ENCODE measurements around the gene SEMA3G. TPM values are rescaled to one million over a fixed set of nuclear protein-coding genes. Genes with fewer than 3 reads are reported as not detected.

The SEMA3G gene
- total RNA-seq, 1 experiment from 2014 or later: 1.3 TPM

- H3K4me3 ChIP-seq: no peak overlapping the region
- TF ChIP-seq CTCF (conservative IDR thresholded peaks at IDR 0.05) (no peak), EZH2 (IDR thresholded peaks at IDR 0.05; ENCODE audit: low read depth) (no peak)
- ChIA-PET CTCF (interaction anchor here (0.6 kb wide), 1 partner anchor 1463 kb away, joined by 3 read pairs; no protein-coding TSS in a partner anchor), POLR2A (ENCODE audit: unreplicated experiment) (no interaction called here)
- H3K9me3 ChIP-seq (ENCODE audit: insufficient read depth, low read depth): no peaks in the 10 kb centered on the region
- intact Hi-C loops (cut with micrococcal nuclease; ENCODE audit: unreplicated experiment): no loop called here
- no peak overlapping the region for H3K27ac ChIP-seq
- BruUV-seq (replicated peaks): no TSS peak
- no peaks in the 10 kb centered on the region for H3K4me1 ChIP-seq (replicated peaks; ENCODE audit: insufficient read depth)
- peaks cover 4% of the 10 kb centered on the region; the same call in 1 of the 2 replicates for H3F3A ChIP-seq (ENCODE audit: insufficient read depth, low read depth)
- 0 out of 2 replicates have a peak, but pooled peaks cover 2% of the 10 kb centered on the region for H3K79me2 ChIP-seq (ENCODE audit: low read depth)
- no peaks in the 10 kb centered on the region; the same call in 1 of the 2 replicates for H3K36me3 ChIP-seq (ENCODE audit: low read depth)
- no peaks in the 10 kb centered on the region for H4K20me1 ChIP-seq (ENCODE audit: insufficient read depth)
- no peak overlapping the region for H3K4me2 ChIP-seq
- DNase-seq: no peak
- no peak overlapping the region for H2AFZ ChIP-seq
- H3K27me3 ChIP-seq (ENCODE audit: insufficient read depth, low read depth): no peaks in the 10 kb centered on the region
- H3K9me2 ChIP-seq (ENCODE audit: insufficient read depth): no peaks in the 10 kb centered on the region
Observed at GRCh38 chr3:52402706-52403270, 42.1 kb downstream of the SEMA3G start.

- Histone ChIP-seq H4K20me1 (ENCODE audit: insufficient read depth) (no peaks in the 10 kb centered on the region), H3K4me3 (no peak overlapping the region), H3K4me1 (replicated peaks; ENCODE audit: insufficient read depth) (no peaks in the 10 kb centered on the region), H3K4me2 (no peak overlapping the region), H3K27me3 (ENCODE audit: insufficient read depth, low read depth) (no peaks in the 10 kb centered on the region), H2AFZ (no peak overlapping the region), H3K79me2 (ENCODE audit: low read depth) (no peaks in the 10 kb centered on the region), H3K36me3 (ENCODE audit: low read depth) (no peaks in the 10 kb centered on the region; the same call in 1 of the 2 replicates), H3K27ac (no peak overlapping the region), H3K9me2 (ENCODE audit: insufficient read depth) (no peaks in the 10 kb centered on the region), H3F3A (ENCODE audit: insufficient read depth, low read depth) (peaks cover 4% of the 10 kb centered on the region; the same call in 1 of the 2 replicates), H3K9me3 (ENCODE audit: insufficient read depth, low read depth) (no peaks in the 10 kb centered on the region)
- ChIA-PET POLR2A (ENCODE audit: unreplicated experiment) (no interaction called here), CTCF (interaction anchor here (0.6 kb wide), 2 partner anchors 125 to 1463 kb away, joined by 3 read pairs; no protein-coding TSS in a partner anchor)
- no TSS peak for BruUV-seq (replicated peaks)
- intact Hi-C loops (cut with micrococcal nuclease; ENCODE audit: unreplicated experiment): no loop called here
- no peak for DNase-seq
- TF ChIP-seq CTCF (conservative IDR thresholded peaks at IDR 0.05): no peak
- no peak for TF ChIP-seq EZH2 (IDR thresholded peaks at IDR 0.05; ENCODE audit: low read depth)
Observed at GRCh38 chr3:52402101-52402521, 42.8 kb downstream of the SEMA3G start.

GRCh38 chr3:52401551-52401950, 43.4 kb downstream of the SEMA3G start:
- no peak for DNase-seq
- BruUV-seq (replicated peaks): no TSS peak

More at GRCh38 chr3:52401551-52401950, 43.4 kb downstream of the SEMA3G start:
- no peaks in the 10 kb centered on the region for H3K4me1 ChIP-seq (replicated peaks; ENCODE audit: insufficient read depth)
- H4K20me1 ChIP-seq (ENCODE audit: insufficient read depth): no peaks in the 10 kb centered on the region
- no peaks in the 10 kb centered on the region for H3K79me2 ChIP-seq (ENCODE audit: low read depth)
- intact Hi-C loops (cut with micrococcal nuclease; ENCODE audit: unreplicated experiment): no loop called here
- no peaks in the 10 kb centered on the region for H3K9me3 ChIP-seq (ENCODE audit: insufficient read depth, low read depth)
- H3K9me2 ChIP-seq (ENCODE audit: insufficient read depth): no peaks in the 10 kb centered on the region
- no peak overlapping the region for H3K27ac ChIP-seq
- CTCF ChIA-PET: no interaction called here
- H3K27me3 ChIP-seq (ENCODE audit: insufficient read depth, low read depth): no peaks in the 10 kb centered on the region
- H3K4me2 ChIP-seq: no peak overlapping the region
- peaks cover 4% of the 10 kb centered on the region; the same call in 1 of the 2 replicates for H3F3A ChIP-seq (ENCODE audit: insufficient read depth, low read depth)
- no peak overlapping the region for H2AFZ ChIP-seq
- TF ChIP-seq CTCF (conservative IDR thresholded peaks at IDR 0.05) (no peak), EZH2 (IDR thresholded peaks at IDR 0.05; ENCODE audit: low read depth) (no peak)
- H3K4me3 ChIP-seq: no peak overlapping the region
- POLR2A ChIA-PET (ENCODE audit: unreplicated experiment): no interaction called here
- no peaks in the 10 kb centered on the region; the same call in 1 of the 2 replicates for H3K36me3 ChIP-seq (ENCODE audit: low read depth)
